ENCODE measurements around the gene ABCA7.
"Not testable (repeated sequence)": the region's sequence is repeated elsewhere in the genome, so short reads cannot be mapped to it uniquely, and the experiment has no call there.

Gene ABCA7

DNA sequence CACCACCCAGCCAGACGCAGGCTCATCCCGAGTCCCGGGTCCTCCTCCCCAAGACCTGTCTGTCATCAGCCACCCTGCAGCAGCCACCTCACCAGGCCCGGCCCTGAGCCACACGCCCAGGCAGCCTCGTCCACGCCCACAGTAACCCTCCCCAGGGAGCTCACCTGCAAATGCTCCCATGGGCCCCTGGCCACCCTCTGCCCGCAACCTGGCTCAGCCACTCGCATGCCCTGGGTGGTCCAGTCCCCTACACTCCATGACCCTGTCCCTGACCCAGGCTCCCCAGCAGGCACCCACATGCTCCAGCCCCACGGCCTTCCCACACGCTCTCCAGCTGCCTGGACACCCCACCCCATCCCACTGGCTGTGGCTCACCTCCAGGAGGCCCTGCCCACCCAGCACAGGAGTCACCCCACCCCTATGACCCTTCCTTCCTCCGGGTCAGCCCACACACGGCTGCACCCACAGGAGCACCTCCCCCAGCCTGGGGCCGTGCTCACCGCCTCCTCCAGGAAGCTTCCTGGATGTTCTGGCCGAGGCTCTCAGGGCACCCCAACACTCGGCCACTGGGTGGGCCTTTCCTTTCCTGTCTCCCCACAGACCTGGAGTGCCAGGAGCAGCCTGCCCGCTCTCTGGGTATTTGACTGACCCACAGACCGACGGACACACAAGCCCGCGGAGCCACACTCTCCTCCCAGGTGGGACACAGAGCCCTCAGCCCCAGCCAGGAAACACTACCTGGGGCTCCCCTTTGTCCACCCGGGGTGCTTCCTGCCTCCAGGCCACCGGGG is 22.6 kb upstream of the ABCA7 start:
- DNase-seq = no peak

- DNase-seq = no peak
These were observed 22.0 kb upstream of the ABCA7 start for GRCh38 chr19:1017906-1018305.

DNA sequence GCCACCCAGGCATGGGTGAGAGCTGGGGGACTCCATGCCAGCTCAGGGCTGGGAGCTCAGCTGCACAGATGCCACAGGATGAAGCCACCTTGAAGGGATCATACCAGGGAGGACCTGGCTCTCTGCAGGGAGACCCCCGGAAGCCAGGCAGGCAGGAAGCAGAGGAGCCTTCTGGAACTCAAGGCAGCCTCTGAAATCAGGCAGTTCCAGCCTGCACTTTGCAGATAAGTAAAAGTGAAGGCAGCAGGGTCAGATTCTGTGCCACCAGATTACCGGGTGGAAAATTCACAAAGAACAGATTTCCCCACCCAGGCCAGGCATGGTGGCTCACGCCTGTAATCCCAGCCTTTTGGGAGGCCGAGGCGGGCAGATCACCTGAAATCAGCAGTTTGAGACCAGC is 21.5 kb upstream of the ABCA7 start:
- no peak for DNase-seq

DNA sequence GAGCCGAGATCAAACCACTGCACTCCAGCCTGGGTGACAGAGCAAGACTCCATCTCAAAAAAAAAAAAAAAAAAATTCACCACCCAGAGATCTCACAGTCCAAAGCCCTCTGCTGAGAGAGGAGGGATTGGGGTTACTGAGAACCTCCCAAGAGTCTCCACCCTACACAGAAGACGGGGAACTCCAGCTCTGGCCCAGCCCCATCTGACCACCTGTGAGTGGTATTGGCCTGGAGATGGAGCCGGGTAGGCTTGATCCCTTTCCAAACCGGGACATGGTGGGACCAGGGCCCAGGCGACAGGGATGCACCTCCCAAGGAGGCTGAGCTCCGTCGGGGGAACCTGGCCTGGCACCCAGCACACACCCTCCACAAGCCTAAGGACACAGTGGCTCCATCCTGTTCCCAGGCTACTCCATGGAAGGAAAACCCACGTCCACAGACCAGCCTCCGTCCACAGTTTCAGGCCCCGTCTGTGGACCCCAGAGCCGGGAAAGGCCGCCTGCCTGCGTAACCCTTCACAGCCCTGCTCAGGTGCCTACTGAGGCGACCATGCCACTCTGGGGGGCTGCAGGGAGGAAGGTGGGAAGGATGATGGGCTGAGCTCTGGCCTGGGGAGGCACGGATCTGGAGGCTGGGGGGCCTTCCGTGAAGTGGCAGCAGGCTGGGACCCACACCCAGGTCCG is 20.8 kb upstream of the ABCA7 start:
- no peak for DNase-seq

DNA sequence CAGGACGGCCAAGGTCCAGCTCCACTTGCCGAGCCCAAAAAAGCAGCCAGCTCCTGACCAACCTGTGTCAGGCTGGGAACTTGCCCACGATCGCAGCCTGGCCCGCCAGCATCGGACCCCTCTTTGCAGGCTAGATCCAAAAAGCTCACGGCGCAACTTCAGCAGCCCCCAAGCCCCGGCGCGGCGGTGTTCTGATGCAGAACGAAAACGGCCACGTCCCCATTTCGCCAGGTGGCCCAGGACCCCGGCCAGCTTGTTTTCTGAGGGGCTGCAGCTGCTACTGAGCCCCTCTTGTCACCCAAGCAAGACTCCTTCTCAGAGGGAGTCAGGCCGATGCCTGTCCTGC is 20.3 kb upstream of the ABCA7 start:
- DNase-seq = no peak

DNA sequence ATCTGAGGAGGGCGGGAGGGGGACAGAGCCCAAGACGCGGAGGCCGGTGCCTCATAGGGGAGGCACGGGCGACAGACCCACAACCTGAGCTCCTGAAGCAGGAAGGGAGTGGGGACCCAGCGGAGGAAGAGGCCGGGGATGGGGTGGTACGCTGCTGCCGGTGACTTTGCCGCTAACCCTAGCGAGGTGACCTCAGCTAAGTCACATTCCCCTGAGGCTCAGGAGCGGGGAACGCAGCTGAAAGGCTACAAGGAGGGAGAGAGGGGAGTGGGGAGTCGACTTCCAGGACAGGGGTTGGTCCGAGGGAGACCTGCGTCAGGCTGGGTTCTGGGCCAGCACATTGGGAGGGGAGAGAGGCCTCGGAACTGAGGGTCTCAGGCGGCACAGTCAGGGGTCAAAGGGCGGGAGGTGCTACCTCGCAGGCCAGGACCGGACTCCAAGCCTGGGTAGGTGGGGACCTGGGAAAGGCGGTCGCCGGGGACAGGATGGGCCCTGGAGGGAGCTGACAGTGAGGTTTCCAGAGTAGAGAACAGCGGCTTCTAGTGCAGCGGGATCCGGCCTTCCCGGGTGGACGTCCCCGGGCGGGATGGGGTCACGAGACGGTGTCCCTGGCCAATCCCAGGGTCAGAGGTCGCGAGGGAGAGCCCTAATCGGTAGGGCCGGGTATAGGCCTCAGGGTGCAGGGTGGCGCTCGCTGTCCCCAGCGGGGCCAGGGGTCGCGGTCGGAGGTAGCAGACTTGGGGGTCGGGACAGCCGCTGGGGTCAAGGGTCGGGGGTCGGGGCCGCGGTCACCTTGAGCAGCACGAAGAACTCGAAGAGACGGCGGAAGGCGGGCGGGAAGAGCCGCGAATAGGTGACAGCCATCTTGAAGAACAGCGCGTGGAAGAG is 19.7 kb upstream of the ABCA7 start:
- DNase-seq = no peak

DNA sequence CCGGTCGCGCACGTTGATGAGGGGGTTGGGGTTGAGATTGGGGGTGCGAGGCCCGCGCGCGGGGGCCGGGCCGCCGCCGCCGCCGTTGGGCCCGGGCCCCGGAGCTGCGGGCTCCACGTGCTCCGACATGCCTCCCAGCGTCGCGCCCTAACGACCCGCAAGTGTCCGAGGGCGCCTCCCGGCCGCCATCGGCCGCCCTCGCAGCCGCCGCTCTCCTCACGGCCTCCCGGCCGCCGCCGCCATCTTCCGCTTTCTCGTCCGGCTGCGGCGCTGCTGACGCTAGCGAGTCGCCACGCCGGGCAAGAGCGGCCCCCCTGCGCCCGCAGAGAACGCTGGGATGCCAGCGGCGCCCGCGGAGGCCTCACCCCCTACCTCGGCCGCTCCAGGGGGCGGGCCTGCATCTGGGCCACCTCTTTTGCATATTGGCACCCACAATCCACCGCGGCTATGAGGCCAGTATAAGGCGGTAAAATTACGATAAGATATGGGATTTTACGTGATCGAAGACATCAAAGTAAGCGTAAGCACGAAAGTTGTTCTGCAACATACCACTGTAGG is 19.0 kb upstream of the ABCA7 start, which contains the start of gene TMEM259:
TMEM259 (minus strand) TSS at position 256 of the 558 bp plus-strand sequence; CDS start at position 129, 127 bp downstream.
- DNase-seq = peak; percentile 99

GRCh38 chr19:1023883-1024188 is 16.1 kb upstream of the ABCA7 start:
- DNase-seq = not testable (repeated sequence)

DNA sequence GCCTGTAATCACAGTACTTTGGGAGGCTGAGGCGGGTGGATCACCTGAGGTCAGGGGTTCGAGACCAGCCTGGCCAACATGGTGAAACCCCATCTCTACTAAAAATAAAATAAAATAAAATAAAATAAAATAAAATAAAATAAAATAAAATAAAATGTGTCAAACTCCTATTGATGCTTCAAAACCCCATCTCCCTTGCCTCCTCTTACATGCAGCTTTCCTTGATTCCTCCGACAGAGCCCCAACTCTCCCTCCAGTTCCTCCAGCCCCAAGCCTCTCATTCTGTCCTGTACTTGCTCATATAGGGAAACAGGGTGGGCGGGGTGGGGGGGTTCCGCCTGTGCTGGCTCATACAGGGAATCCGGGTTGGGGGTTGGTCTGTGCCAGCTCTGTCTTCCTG is 14.8 kb upstream of the ABCA7 start:
- not testable (repeated sequence) for DNase-seq

DNA sequence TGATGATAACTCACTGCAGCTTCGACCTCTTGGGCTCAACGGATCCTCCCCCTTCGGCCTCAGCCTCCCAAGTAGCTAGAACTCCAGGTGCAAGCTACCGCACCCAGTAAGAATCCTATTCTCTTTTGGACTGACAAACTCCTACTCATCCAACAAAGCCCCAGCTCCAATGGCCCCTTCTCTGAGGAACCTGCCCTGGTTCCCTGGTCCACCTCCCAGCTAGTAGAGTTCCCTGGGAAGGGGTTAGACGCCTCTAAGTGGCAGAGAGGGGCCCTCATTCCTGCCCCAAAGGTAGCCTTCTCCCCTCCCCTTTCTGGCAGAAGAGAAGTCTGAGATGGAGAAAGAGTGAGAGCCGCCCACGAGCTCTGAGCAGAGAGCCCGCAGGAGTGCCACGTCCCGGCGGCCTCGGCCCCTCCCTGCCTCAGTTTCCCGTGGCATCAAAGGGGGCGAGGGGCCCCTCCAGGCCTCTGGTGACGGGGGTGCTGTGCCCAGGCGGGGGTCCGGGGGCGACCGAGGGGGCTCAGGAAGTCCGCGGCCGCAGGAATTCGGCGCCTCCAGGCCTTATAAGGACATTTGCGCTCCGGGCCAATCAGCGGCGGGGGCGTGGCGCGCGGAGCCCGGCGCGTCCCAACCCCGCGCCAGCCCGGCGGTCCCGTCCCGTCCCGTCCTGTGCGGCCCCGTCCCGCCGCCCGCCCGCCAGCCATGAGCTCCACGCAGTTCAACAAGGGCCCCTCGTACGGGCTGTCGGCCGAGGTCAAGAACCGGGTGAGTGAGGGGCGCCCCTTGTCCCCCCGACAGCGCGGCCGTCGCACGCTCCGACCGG is 13.7 kb upstream of the ABCA7 start, which contains the start of gene CNN2:
CNN2 (plus strand) TSS at position 649 of the 823 bp plus-strand sequence; CDS start at position 703, 54 bp downstream.
- DNase-seq = no peak

DNA sequence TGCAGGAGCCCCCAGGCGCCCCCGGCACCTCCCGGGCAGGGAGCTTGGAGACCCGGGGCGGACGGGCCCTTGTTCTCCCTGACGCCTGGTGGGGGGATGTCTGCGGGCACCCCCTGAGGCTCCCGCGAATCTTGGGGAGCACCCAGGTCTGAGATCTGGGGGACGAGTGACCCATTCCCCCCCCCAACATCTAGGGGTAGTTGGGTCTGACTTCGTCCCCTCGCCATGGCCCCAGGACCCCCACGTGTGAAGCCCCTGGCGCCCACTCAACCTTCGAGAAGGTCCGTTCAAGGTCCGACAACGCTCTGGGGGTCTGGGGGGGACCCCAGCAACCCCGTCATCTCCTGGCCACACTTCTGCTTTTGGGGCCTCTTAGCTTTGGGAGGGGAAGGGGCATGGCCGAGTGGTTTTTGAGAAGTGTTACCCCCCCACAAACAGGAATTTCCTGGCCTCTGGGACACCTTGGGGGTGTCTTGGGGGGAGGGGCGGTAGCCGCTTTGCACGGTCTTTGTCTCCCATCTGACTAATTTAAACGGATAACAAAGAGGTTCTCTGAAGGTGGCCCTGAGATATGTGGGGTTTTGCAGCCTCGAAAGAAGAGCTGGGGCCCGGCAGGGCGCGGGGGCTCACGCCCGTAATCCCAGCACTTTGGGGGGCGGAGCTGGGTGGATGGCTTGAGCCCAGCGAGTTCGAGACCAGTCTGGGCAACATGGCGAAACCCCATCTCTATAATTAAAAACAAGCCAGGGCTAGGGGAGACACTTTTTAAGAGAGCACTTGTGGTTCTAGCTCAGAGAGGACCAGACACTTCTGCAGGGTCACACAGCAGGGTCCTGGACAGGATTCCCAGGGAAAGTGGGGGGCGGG is 12.9 kb upstream of the ABCA7 start:
- DNase-seq = no peak

DNA sequence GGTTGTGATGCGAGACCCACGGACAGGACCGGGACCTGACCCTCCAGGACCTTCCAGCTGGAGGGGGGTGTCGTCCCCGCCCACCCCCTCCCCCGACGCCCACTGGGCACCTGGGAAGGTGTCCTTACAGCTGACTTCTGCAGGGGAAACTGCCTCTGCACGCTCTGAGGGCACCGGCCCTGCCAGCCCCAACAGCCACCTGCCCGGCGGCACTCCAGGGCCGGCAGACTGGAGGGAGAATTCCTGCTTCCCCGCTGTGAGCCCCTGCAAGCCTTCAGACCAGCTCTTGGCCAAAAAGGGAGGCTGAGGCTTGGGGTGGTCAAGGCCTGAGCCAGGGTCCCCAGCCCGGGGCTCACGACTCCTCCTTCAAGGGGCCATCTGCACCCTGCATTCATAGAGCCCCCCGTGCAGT is 12.3 kb upstream of the ABCA7 start:
- DNase-seq = no peak

- DNase-seq = no peak
These were observed 11.6 kb upstream of the ABCA7 start for GRCh38 chr19:1028062-1028926.

GRCh38 chr19:1032264-1032867 is 7.5 kb upstream of the ABCA7 start:
- DNase-seq = no peak

DNA sequence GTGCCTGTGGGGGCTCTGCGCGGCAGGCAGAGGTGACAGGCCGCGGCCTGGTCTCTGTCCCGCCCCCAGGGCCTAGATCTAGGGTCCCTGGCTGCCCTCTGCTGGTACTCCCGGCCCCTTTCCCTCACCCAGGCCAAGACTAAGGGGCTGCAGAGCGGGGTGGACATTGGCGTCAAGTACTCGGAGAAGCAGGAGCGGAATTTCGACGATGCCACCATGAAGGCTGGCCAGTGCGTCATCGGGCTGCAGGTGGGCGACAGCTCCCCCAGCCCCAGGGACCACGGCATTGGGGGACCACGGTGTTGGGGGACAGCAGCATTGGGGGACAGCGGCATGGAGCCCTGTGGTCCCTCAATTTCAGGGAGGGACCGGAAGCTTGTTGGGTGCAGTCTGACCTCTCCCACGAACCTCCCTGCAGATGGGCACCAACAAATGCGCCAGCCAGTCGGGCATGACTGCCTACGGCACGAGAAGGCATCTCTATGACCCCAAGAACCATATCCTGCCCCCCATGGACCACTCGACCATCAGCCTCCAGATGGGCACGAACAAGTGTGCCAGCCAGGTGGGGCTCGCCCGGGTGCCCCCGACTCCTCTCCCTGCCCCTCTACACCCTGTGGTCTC is 3.8 kb upstream of the ABCA7 start:
- no peak for DNase-seq

DNA sequence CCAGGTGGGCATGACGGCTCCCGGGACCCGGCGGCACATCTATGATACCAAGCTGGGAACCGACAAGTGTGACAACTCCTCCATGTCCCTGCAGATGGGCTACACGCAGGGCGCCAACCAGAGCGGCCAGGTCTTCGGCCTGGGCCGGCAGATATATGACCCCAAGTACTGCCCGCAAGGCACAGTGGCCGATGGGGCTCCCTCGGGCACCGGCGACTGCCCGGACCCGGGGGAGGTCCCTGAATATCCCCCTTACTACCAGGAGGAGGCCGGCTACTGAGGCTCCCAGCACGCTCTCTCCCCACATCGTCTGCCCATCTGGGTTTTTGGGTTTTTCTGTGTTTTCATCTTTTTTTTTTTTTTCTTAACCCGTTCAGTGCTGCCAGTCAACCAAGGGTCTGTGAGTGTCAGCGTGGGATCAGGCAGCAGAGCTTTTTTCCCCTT is 2.3 kb upstream of the ABCA7 start:
- DNase-seq = no peak

- no peak for DNase-seq
These were observed 795 bp upstream of the ABCA7 start for GRCh38 chr19:1038978-1039645.

GRCh38 chr19:1040476-1041271 is 767 bp downstream of the ABCA7 start:
- peak; percentile 65 for DNase-seq
